Activated naive CD4-positive, alpha-beta T cell treated with anti-CD3 and anti-CD28 coated beads, Interleukin-2, amount 50 U/mL, for 24 hours (primary cell): ENCODE measurements around the gene SIPA1L3.

Experiments
- H3K27ac Mint-ChIP-seq: one replicate; pipeline ENCODE4 v1.8.0; 2021; ENCODE audit warnings: mild to moderate bottlenecking, mixed read lengths
- H3K27me3 Mint-ChIP-seq: one replicate; pipeline ENCODE4 v1.8.0; 2021; ENCODE audit warnings: mixed read lengths
- H3K36me3 Mint-ChIP-seq: one replicate; pipeline ENCODE4 v1.8.0; 2021; ENCODE audit warnings: mixed read lengths
- H3K4me1 Mint-ChIP-seq: one replicate; pipeline ENCODE4 v1.8.0; 2021; ENCODE audit warnings: mixed read lengths
- H3K4me3 Mint-ChIP-seq: one replicate; pipeline ENCODE4 v1.8.0; 2021; ENCODE audit warnings: mild to moderate bottlenecking, mixed read lengths
- H3K9me3 Mint-ChIP-seq: one replicate; pipeline ENCODE4 v1.8.0; 2021; ENCODE audit warnings: mixed read lengths

SIPA1L3 gene

GRCh38 chr19:38039966-38040365 is 133.0 kb downstream of the SIPA1L3 start:
- Mint-ChIP-seq H3K36me3 (peaks cover 2% of the 10 kb centered on the region), H3K27ac (peak overlapping the region; percentile 46), H3K27me3 (no peaks in the 10 kb centered on the region), H3K4me3 (no peak overlapping the region), H3K9me3 (no peaks in the 10 kb centered on the region), H3K4me1 (peaks cover 16% of the 10 kb centered on the region)

GRCh38 chr19:38042132-38042531 is 135.1 kb downstream of the SIPA1L3 start:
- H3K36me3 Mint-ChIP-seq = no peaks in the 10 kb centered on the region
- no peak overlapping the region for H3K27ac Mint-ChIP-seq
- no peak overlapping the region for H3K4me3 Mint-ChIP-seq
- no peaks in the 10 kb centered on the region for H3K9me3 Mint-ChIP-seq
- H3K27me3 Mint-ChIP-seq = no peaks in the 10 kb centered on the region
- peaks cover 37% of the 10 kb centered on the region for H3K4me1 Mint-ChIP-seq

GRCh38 chr19:38043649-38044144 is 136.7 kb downstream of the SIPA1L3 start:
- H3K4me1 Mint-ChIP-seq = peaks cover 53% of the 10 kb centered on the region
- H3K9me3 Mint-ChIP-seq = no peaks in the 10 kb centered on the region
- no peaks in the 10 kb centered on the region for H3K36me3 Mint-ChIP-seq
- peak overlapping the region; percentile 56 for H3K27ac Mint-ChIP-seq
- H3K27me3 Mint-ChIP-seq = no peaks in the 10 kb centered on the region
- H3K4me3 Mint-ChIP-seq = no peak overlapping the region

- peaks cover 60% of the 10 kb centered on the region for H3K4me1 Mint-ChIP-seq
- no peaks in the 10 kb centered on the region for H3K9me3 Mint-ChIP-seq
- H3K27ac Mint-ChIP-seq = peak overlapping the region; percentile 84
- no peak overlapping the region for H3K4me3 Mint-ChIP-seq
- H3K27me3 Mint-ChIP-seq = no peaks in the 10 kb centered on the region
- H3K36me3 Mint-ChIP-seq = no peaks in the 10 kb centered on the region
Observed at GRCh38 chr19:38044267-38045111, 137.5 kb downstream of the SIPA1L3 start.

- peaks cover 63% of the 10 kb centered on the region for H3K4me1 Mint-ChIP-seq
- no peaks in the 10 kb centered on the region for H3K9me3 Mint-ChIP-seq
- no peaks in the 10 kb centered on the region for H3K27me3 Mint-ChIP-seq
- peak overlapping the region; percentile 98 for H3K27ac Mint-ChIP-seq
- H3K36me3 Mint-ChIP-seq = no peaks in the 10 kb centered on the region
- peak overlapping the region; percentile 3 for H3K4me3 Mint-ChIP-seq
Observed at GRCh38 chr19:38045554-38046253, 138.7 kb downstream of the SIPA1L3 start.

GRCh38 chr19:38046254-38047048 is 139.4 kb downstream of the SIPA1L3 start:
- peaks cover 63% of the 10 kb centered on the region for H3K4me1 Mint-ChIP-seq
- H3K4me3 Mint-ChIP-seq = no peak overlapping the region
- peak overlapping the region; percentile 98 for H3K27ac Mint-ChIP-seq
- H3K36me3 Mint-ChIP-seq = no peaks in the 10 kb centered on the region
- no peaks in the 10 kb centered on the region for H3K9me3 Mint-ChIP-seq
- H3K27me3 Mint-ChIP-seq = no peaks in the 10 kb centered on the region

- H3K9me3 Mint-ChIP-seq = no peaks in the 10 kb centered on the region
- no peaks in the 10 kb centered on the region for H3K36me3 Mint-ChIP-seq
- peak overlapping the region; percentile 42 for H3K4me3 Mint-ChIP-seq
- H3K27ac Mint-ChIP-seq = peak overlapping the region; percentile 98
- no peaks in the 10 kb centered on the region for H3K27me3 Mint-ChIP-seq
- peaks cover 63% of the 10 kb centered on the region for H3K4me1 Mint-ChIP-seq
Observed at GRCh38 chr19:38047049-38047438, 140.0 kb downstream of the SIPA1L3 start.

GRCh38 chr19:38047641-38048040 is 140.6 kb downstream of the SIPA1L3 start:
- Mint-ChIP-seq H3K4me1 (peaks cover 63% of the 10 kb centered on the region), H3K27ac (peak overlapping the region; percentile 98), H3K4me3 (peak overlapping the region; percentile 42), H3K27me3 (no peaks in the 10 kb centered on the region), H3K9me3 (no peaks in the 10 kb centered on the region), H3K36me3 (no peaks in the 10 kb centered on the region)

- H3K4me1 Mint-ChIP-seq = peaks cover 55% of the 10 kb centered on the region
- H3K4me3 Mint-ChIP-seq = peak overlapping the region; percentile 83
- H3K27ac Mint-ChIP-seq = peak overlapping the region; percentile 98
- H3K36me3 Mint-ChIP-seq = no peaks in the 10 kb centered on the region
- no peaks in the 10 kb centered on the region for H3K9me3 Mint-ChIP-seq
- no peaks in the 10 kb centered on the region for H3K27me3 Mint-ChIP-seq
Observed at GRCh38 chr19:38049105-38049649, 142.2 kb downstream of the SIPA1L3 start.

- Mint-ChIP-seq H3K27ac (no peak overlapping the region), H3K4me1 (peaks cover 18% of the 10 kb centered on the region), H3K4me3 (no peak overlapping the region), H3K36me3 (no peaks in the 10 kb centered on the region), H3K9me3 (no peaks in the 10 kb centered on the region), H3K27me3 (no peaks in the 10 kb centered on the region)
Observed at GRCh38 chr19:38055010-38055409, 148.0 kb downstream of the SIPA1L3 start.

- Mint-ChIP-seq H3K4me3 (no peak overlapping the region), H3K9me3 (no peaks in the 10 kb centered on the region), H3K27ac (no peak overlapping the region), H3K4me1 (peaks cover 23% of the 10 kb centered on the region), H3K36me3 (no peaks in the 10 kb centered on the region), H3K27me3 (no peaks in the 10 kb centered on the region)
Observed at GRCh38 chr19:38055655-38056521, 148.9 kb downstream of the SIPA1L3 start.

GRCh38 chr19:38056646-38057045 is 149.6 kb downstream of the SIPA1L3 start:
- H3K4me1 Mint-ChIP-seq = peaks cover 26% of the 10 kb centered on the region
- no peaks in the 10 kb centered on the region for H3K27me3 Mint-ChIP-seq
- H3K27ac Mint-ChIP-seq = no peak overlapping the region

GRCh38 chr19:38057959-38058690 is 151.1 kb downstream of the SIPA1L3 start:
- Mint-ChIP-seq H3K36me3 (no peaks in the 10 kb centered on the region), H3K4me3 (no peak overlapping the region), H3K4me1 (peaks cover 26% of the 10 kb centered on the region), H3K27ac (no peak overlapping the region), H3K27me3 (no peaks in the 10 kb centered on the region), H3K9me3 (no peaks in the 10 kb centered on the region)

More at GRCh38 chr19:38056646-38057045, 149.6 kb downstream of the SIPA1L3 start:
- no peaks in the 10 kb centered on the region for H3K36me3 Mint-ChIP-seq
- H3K4me3 Mint-ChIP-seq = no peak overlapping the region
- no peaks in the 10 kb centered on the region for H3K9me3 Mint-ChIP-seq

- no peaks in the 10 kb centered on the region for H3K9me3 Mint-ChIP-seq
- peak overlapping the region; percentile 30 for H3K4me3 Mint-ChIP-seq
- no peaks in the 10 kb centered on the region for H3K36me3 Mint-ChIP-seq
- H3K27me3 Mint-ChIP-seq = no peaks in the 10 kb centered on the region
- H3K4me1 Mint-ChIP-seq = peaks cover 26% of the 10 kb centered on the region
- H3K27ac Mint-ChIP-seq = peak overlapping the region; percentile 46
Observed at GRCh38 chr19:38059897-38060296, 152.9 kb downstream of the SIPA1L3 start.
